Nasal cavity respiratory epithelium epithelial cell of viscerocranial mucosa (primary cell): ENCODE data around the gene CCDC71L. TPM values are rescaled to one million over a fixed set of nuclear protein-coding genes. Genes with fewer than 3 reads are reported as not detected.

ENCODE experiments used
- total RNA-seq: library from RNA; depleted of rRNA; stranded (reverse); fragments of >200 nt; gene quantifications from 2 replicates; pipeline ENCODE4 v1.2.3, GENCODE V29; 2014

Gene CCDC71L
- 8.2 and 10.0 TPM in 2 replicates for total RNA-seq

GRCh38 chr7:106660862-106661720 is at the start of gene CCDC71L:
Gene CCDC71L (minus strand): TSS chr7:106661158. CDS start chr7:106660896, 262 bp downstream.

Other genes starting within 250 kb of the CCDC71L start
- under 0.01 TPM in 1 of 2 replicates, not detected in the other for gene PIK3CG, start 204.1 kb upstream of the CCDC71L start, total RNA-seq